CD4-positive, alpha-beta T cell treated with Interleukin-17A for 1 hour (primary cell): ENCODE results near the gene SOWAHC.
"Not testable (repeated sequence)": the region's sequence is repeated elsewhere in the genome, so short reads cannot be mapped to it uniquely, and the experiment has no call there.

Experiments used
- DNase-seq: peaks from one replicate; pipeline ENCODE4 v3.0.0-alpha.2; 2020

The SOWAHC gene

GRCh38 chr2:109616184-109616583 is 2.0 kb downstream of the SOWAHC start:
- DNase-seq = no peak

- DNase-seq = no peak
Measured at GRCh38 chr2:109619032-109619615, 5.0 kb downstream of the SOWAHC start.

GRCh38 chr2:109623297-109623696 is 9.1 kb downstream of the SOWAHC start:
- DNase-seq = no peak

GRCh38 chr2:109623923-109624322 is 9.8 kb downstream of the SOWAHC start:
- DNase-seq = no peak

GRCh38 chr2:109624339-109624738 is 10.2 kb downstream of the SOWAHC start:
- DNase-seq = no peak

- not testable (repeated sequence) for DNase-seq
Measured at GRCh38 chr2:109628321-109628720, 14.2 kb downstream of the SOWAHC start.

GRCh38 chr2:109629867-109630266 is 15.7 kb downstream of the SOWAHC start:
- DNase-seq = no peak

- DNase-seq = no peak
Measured at GRCh38 chr2:109630441-109631430, 16.6 kb downstream of the SOWAHC start.

- DNase-seq = no peak
Measured at GRCh38 chr2:109631741-109632140, 17.6 kb downstream of the SOWAHC start.

GRCh38 chr2:109632158-109632789 is 18.1 kb downstream of the SOWAHC start:
- no peak for DNase-seq

- no peak for DNase-seq
Measured at GRCh38 chr2:109633284-109633961, 19.3 kb downstream of the SOWAHC start.

- DNase-seq = no peak
Measured at GRCh38 chr2:109635426-109636304, 21.5 kb downstream of the SOWAHC start.

GRCh38 chr2:109636317-109636716 is 22.2 kb downstream of the SOWAHC start:
- no peak for DNase-seq

GRCh38 chr2:109637749-109638570 is 23.8 kb downstream of the SOWAHC start:
- peak; percentile 16 for DNase-seq

- no peak for DNase-seq
Measured at GRCh38 chr2:109638795-109639194, 24.6 kb downstream of the SOWAHC start.

GRCh38 chr2:109640000-109640399 is 25.8 kb downstream of the SOWAHC start:
- DNase-seq = not testable (repeated sequence)

GRCh38 chr2:109644571-109645275 is 30.6 kb downstream of the SOWAHC start:
- DNase-seq = no peak

- DNase-seq = no peak
Measured at GRCh38 chr2:109645412-109646184, 31.4 kb downstream of the SOWAHC start.

- no peak for DNase-seq
Measured at GRCh38 chr2:109646961-109647360, 32.8 kb downstream of the SOWAHC start.

GRCh38 chr2:109647636-109648035 is 33.5 kb downstream of the SOWAHC start:
- no peak for DNase-seq
